GM21576 (cell line): ENCODE data around the gene PLSCR4.

Source experiments
- ATAC-seq: cut with Tn5 transposase; IDR thresholded peaks from one replicate; pipeline ENCODE4 v1.9.1; 2021; ENCODE audit warnings: mild to moderate bottlenecking, moderate library complexity; ENCODE audit not compliant: unreplicated experiment

Gene PLSCR4

DNA sequence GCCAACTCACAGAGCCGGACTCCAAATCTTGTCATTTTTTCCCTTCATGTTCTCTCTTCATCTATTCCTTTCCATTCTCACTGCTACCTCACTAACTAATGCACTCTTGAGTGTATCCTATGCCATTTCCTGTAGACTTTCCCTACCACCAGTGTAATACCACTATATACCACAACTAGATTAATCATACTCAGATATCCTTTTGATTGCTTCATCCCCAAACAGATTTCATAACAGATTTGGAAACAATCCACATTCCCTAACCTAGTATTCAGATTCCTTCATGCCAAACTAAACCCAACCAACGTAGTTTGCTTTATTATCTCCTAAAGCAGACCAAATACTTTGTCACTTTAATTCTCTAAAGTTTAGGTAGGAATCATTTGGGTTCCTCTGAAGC is 87.3 kb downstream of the PLSCR4 start:
- ATAC-seq = no peak

- no peak for ATAC-seq
Measured at GRCh38 chr3:146162561-146162960, 88.3 kb downstream of the PLSCR4 start.

- no peak for ATAC-seq
Measured at GRCh38 chr3:146161663-146162002, 89.3 kb downstream of the PLSCR4 start.

DNA sequence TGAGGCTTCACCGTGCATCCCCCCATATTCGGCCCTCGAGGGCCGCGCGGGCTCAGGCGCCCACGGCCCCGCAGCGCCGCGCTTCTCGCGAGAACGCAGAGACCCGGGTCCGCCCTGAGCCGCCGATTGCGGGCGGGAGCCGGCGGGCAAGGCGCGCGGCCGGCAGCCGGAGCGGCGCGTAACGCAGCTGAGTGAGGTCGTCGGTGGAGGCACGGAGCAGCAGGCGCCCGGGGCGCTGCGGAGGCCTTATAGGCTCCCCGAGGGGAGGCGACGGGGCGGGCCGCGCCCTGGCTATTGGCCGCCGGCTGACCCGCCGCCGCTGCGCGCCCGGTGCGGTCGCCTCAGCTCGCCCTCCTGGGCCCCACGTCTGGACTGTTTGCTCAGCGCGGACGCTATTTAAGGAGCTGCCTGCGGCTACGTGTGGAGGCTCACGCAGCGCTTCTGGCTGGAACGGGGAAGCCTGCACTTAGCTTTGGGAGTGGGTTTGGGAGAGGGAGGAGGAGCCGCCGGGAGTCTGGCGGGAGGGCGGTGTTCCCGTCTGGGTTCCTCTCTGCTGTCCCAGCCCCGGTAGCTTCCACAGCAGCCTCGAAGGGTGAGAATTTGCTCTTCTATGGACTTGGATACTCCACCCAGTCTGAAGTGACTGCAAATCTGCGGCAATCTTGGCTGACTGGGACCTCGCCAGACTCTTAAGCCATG is 89.8 kb downstream of the PLSCR4 start, which contains the start of gene PLOD2:
Gene PLOD2 (minus strand): TSS at position 221 of the 699 bp plus-strand sequence. CDS start 195 bp downstream, at position 26.
- ATAC-seq = peak; percentile 46

DNA sequence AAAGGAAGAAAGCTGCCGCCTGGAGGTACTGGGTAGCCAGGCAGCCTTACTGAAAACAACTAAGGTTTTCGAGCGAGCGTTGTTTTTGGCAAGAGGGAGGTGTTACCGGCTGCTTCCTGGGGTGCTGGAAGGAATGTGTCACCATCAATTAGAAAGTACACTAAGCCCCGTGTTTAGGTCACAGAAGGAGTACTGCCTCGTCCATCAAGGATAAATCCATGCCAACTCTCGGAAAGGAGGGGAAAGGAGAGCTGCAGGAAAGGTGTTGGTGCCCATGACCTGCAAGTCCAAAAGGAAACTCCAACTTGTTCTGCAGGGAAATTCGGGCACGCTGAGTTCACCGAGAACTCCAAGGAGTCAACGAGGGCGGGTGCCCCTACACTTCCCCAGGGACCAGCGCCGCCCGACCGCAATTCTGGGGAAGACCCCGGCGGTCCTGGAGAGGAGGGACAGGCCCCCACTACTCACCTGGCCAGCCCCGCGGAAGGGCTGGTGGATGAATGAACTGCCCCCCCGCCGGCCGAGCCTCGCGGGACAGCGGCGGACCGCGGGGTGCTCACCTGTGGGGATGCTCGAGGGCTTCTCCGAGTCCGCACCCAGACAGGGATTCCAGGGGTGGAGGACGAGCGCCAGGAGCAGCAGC is 90.5 kb downstream of the PLSCR4 start:
- ATAC-seq = peak; percentile 7

DNA sequence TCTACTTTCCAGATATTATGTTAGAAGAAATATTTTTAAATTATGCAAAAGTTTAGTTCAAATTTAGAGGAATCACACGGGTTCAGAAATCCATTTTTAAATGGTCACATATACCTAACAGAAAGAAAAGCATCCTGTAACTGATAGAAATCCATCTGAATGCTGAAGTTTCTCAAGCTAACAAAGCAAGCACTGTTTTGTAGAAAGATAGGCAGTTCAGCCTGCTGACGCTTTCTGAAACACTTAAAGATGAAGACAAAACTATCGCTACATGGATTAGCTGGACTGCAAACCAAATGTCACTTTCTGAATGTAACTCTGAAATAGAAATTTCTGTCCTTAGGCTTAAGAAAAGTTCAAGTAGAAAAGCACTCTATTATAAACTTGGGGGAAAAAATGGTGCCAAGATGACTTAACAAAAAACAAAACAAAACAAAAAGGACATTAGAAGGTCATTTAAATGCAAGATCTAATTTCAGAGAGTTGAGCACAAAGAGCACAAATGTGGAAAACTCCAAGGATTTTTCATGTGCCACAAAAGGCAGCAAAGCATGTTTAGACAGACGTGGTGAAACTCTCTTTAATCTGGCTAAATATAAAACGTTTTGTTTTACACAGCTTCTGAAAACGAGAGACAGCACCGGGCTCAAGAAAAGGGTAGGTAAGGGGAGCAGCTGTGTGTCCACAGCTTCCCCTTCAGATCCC is 91.1 kb downstream of the PLSCR4 start:
- ATAC-seq = no peak

DNA sequence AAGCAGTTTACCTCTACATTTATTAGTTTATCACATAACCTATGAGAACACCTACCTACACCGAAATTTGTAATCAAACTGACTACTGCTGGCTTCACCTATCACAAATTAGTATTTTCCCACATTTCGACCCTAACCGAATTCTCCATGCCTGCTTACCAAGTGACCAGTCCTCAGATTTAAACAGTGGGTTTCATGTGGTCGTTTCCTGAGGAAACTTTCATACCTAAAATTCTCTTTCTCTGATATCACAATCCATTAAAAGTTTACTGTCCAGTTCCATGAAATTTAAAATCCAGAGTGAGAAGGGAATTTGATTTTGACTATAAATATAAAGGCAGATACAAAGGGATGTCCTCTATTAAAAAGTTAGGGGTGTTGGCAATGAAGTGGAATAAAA is 91.9 kb downstream of the PLSCR4 start:
- ATAC-seq = no peak

- ATAC-seq = no peak
Measured at GRCh38 chr3:146157325-146158060, 93.4 kb downstream of the PLSCR4 start.

DNA sequence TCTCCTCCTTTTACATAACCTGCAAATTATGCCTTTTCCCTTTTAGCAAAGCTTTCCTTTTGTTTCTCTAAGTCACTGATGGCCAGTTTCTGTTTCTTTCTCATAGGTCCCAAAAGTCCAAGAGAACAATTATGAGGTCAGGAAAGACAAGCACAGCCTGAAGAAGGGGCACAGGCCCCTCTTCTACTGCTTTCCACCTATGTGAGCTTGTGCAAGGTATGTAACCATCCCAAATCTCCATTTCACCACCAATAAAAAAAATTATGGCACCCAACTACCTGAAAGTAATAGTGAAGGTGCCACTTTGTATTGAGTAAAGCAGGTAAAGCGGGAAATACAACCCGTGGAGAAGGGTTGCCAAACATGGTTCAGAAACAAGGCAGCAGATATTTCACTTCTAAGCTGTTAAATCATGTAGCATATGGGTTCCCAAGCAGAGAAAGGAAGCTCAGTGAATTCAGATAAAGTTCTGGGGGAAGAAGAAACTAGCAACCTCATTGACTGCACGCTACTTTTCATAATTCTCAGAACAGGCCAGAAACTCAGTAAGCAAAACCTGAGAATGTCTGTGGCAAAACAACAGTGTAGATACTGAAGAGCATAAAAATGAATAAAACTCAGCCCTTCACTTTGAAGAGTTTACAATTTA is 94.1 kb downstream of the PLSCR4 start:
- no peak for ATAC-seq

- no peak for ATAC-seq
Measured at GRCh38 chr3:146156095-146156494, 94.8 kb downstream of the PLSCR4 start.

DNA sequence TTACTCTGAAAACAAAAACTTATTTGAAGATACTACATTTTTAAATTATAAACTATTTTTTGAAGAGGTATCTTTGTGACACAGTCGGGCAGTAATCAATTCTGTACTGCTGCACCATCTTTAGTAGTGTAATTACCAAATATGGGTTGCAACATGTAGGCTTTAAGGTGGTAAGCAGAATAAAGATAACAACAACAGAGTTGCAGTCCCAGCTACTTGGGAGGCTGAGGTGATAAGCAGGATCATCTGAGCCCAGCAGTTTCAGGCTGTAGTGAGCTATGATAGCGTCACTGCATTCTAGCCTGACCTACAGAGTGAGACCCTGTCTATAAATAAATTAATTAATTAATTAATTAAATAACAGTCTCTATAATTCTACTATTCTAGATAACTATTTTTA is 95.9 kb downstream of the PLSCR4 start:
- no peak for ATAC-seq

DNA sequence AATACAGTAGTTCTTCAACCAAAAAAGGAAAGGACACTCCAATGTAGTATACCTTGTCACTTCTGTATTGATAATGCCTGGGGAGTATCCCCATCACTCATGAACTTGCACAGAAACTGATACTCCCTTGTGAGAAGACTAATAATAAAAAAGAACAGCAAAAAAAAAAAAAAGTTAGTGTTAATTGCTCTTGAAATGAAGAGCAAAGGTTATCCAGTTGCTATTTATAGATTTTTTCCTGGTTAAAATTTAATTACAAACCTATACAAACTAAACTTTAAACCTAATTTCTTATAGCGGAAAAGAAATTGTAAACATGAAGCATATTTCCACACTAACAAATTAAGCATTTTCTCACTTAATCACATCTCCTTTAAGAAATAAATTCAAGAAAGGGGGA is 96.6 kb downstream of the PLSCR4 start:
- ATAC-seq = no peak

- ATAC-seq = no peak
Measured at GRCh38 chr3:146153429-146153828, 97.5 kb downstream of the PLSCR4 start.

DNA sequence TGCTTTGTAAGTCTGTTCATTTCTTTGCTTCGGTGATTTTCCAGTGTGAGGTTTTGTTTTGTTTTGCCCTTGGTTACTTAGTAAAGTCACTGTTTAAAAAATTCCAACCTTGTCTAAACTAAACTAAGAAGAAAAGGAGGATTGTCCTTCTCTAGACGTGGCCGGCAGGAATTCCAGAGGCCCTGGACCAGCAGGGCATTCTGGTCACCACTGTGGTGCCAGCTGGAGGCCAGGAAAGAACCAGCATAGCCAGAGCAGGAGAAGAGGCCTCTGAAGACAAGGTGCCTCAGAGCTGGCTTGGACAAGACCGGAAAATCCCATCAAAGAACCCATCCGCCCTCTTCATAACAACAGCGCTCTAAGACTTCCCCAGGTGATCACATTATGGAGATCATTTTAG is 98.1 kb downstream of the PLSCR4 start:
- no peak for ATAC-seq

GRCh38 chr3:146148468-146148931 is 102.4 kb downstream of the PLSCR4 start:
- no peak for ATAC-seq

DNA sequence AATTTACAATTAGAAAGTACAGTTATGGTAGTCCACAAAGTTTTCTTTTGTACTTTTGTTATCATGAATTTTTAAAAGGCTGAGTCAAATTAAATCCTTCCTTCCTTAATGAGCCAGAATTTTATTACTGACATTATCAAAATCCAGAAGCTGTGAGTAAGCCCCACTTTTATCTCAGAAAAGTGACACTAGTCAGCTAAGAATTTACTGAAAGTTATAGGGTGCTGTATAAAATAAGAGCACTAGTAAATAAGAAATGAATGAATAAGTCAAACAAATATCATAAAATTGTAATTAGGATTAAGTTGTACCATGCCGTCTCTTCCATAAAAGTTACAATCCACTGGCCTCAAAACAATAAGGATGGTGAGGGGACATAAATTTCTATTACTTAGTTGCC is 105.3 kb downstream of the PLSCR4 start:
- ATAC-seq = no peak

- ATAC-seq = no peak
Measured at GRCh38 chr3:146142757-146143156, 108.1 kb downstream of the PLSCR4 start.
